H1 (cell line): ENCODE measurements around the gene PDE4D. TPM values are rescaled to one million over a fixed set of nuclear protein-coding genes. Genes with fewer than 3 reads are reported as not detected.

Source experiments
- BCL11A ChIP-seq, 2 experiments: IDR thresholded peaks; one replicate each; pipeline ENCODE4 v1.6.1; 2011; ENCODE audit warnings: low read depth in 2 of 2, low read length in 2 of 2, mild to moderate bottlenecking in 2 of 2
- CHD7 ChIP-seq: fragments of 300-600 bp; sonication (generic); IDR thresholded peaks from 2 replicates; pipeline ENCODE4 v1.7.1; 2012; ENCODE audit warnings: low read length, moderate library complexity, mild to moderate bottlenecking, inconsistent platforms; ENCODE audit not compliant: insufficient replicate concordance
- KDM4A ChIP-seq: IDR thresholded peaks from one replicate; pipeline ENCODE4 v1.7.1; 2012; ENCODE audit warnings: low read depth, mild to moderate bottlenecking, moderate library complexity, low read length, inconsistent platforms; ENCODE audit not compliant: severe bottlenecking
- NANOG ChIP-seq: IDR thresholded peaks from 2 replicates; pipeline ENCODE4 v1.6.1; 2011; ENCODE audit warnings: low read length, low read depth, mild to moderate bottlenecking, inconsistent platforms; ENCODE audit not compliant: insufficient read depth, poor library complexity, severe bottlenecking
- SIRT6 ChIP-seq: IDR thresholded peaks from one replicate; pipeline ENCODE4 v1.7.1; 2012; ENCODE audit warnings: low read length, inconsistent platforms
- SP1 ChIP-seq: IDR thresholded peaks from 2 replicates; pipeline ENCODE4 v1.6.1; 2011; ENCODE audit warnings: low read depth, low read length
- TAF7 ChIP-seq: optimal IDR thresholded peaks from 2 replicates; pipeline ENCODE3; 2011; ENCODE audit warnings: low read depth, mild to moderate bottlenecking, inconsistent platforms, low read length, moderate library complexity, borderline replicate concordance
- USF2 ChIP-seq: IDR thresholded peaks from 2 replicates; pipeline ENCODE4 v1.6.1; 2011; ENCODE audit warnings: low read length, improper control_type of control experiment
- ZNF274 ChIP-seq: IDR thresholded peaks from 2 replicates; pipeline ENCODE4 v1.7.0; 2012; ENCODE audit warnings: low read length, borderline replicate concordance; ENCODE audit errors: extremely low read depth
- polyA plus RNA-seq, 7 experiments: library from polyadenylated mRNA; depleted of rRNA in 3 of 7; stranded (reverse) in 5 of 7; unstranded in 2 of 7; fragments of >200 nt in 5 of 7; fragments of 200-250 nt in 2 of 7; gene quantifications; 1 replicate in 5 of 7; 2 replicates in 1 of 7; 4 replicates in 1 of 7; pipeline versions ENCODE4 v1.2.1 to v1.2.3, GENCODE V29; 2011 to 2013; ENCODE audit warnings: missing spikeins in 2 of 7, mixed read lengths in 2 of 7
- total RNA-seq: library from RNA; stranded (reverse); fragmentation: NEBNext Ultra II Directional; extraction: Animal tissue kit (Norgen Biotek cat#: 25700); gene quantifications from 2 replicates; pipeline ENCODE4 v1.2.1, GENCODE V29; 2021

The PDE4D gene
- total and polyA plus RNA-seq, 2 of the 8 experiments (the other 6 are each of a cell fraction or from before 2014, with no cell fraction given) = 2.3 to 3.7 TPM

GRCh38 chr5:58993461-58993860 lies 900.1 kb downstream of the PDE4D start (continued):
- TF ChIP-seq CHD7 = no peak
- no peak for TF ChIP-seq KDM4A
- no peak for TF ChIP-seq SP1
- no peak for TF ChIP-seq BCL11A (IDR thresholded peaks at IDR 0.05; ENCODE audit: low read depth in 2 of 2, low read length in 2 of 2)
- TF ChIP-seq NANOG = no peak
- no peak for TF ChIP-seq SIRT6
- TF ChIP-seq USF2 = no peak
- TF ChIP-seq ZNF274 = no peak
- no peak for TF ChIP-seq TAF7
